A673 (cell line): ENCODE data around the gene YDJC. TPM values are rescaled to one million over a fixed set of nuclear protein-coding genes. Genes with fewer than 3 reads are reported as not detected.

Experiments used
- BruUV-seq: library from RNA; stranded (reverse); fragments of 400-500 nt; replicated peaks from 2 replicates; lab custom pipeline; 2021; lab: Mats Ljungman, UMichigan
- CTCF ChIA-PET: fragments of 300-600 bp; sonication (Branson Sonifier 250); formaldehyde crosslinking; loops from one replicate; lab custom pipeline; 2022; ENCODE audit warnings: antibody characterized with exemption; lab: Charles Lee
- POLR2A ChIA-PET: fragments of 300-600 bp; sonication (Branson Sonifier 250); formaldehyde crosslinking; loops from one replicate; lab custom pipeline; 2022; ENCODE audit warnings: antibody characterized with exemption; ENCODE audit not compliant: low non-redundant PET; lab: Charles Lee
- DNase-seq: peaks from one replicate; pipeline ENCODE4 v3.0.0-alpha.2; 2015; ENCODE audit warnings: low spot score
- H3K27ac ChIP-seq: fragments of 200-600 bp; sonication (generic); 2 replicates; pipeline ENCODE4 v1.5.1; 2016; ENCODE audit warnings: mixed run types, low read depth, mild to moderate bottlenecking, mixed read lengths, antibody characterized with exemption, low read length; ENCODE audit not compliant: poor library complexity, severe bottlenecking
- H3K27me3 ChIP-seq: fragments of 200-600 bp; sonication (generic); replicated peaks from 2 replicates; pipeline ENCODE4 v1.6.1; 2017; ENCODE audit warnings: mixed run types, low read depth, mild to moderate bottlenecking, mixed read lengths, antibody characterized with exemption, low read length; ENCODE audit not compliant: insufficient read depth, poor library complexity
- H3K36me3 ChIP-seq: fragments of 200-600 bp; sonication (generic); 2 replicates; pipeline ENCODE4 v1.6.1; 2016; ENCODE audit warnings: mixed run types, mild to moderate bottlenecking, mixed read lengths, antibody characterized with exemption, low read length; ENCODE audit not compliant: insufficient read depth, poor library complexity, severe bottlenecking
- H3K4me1 ChIP-seq: fragments of 200-600 bp; sonication (generic); 2 replicates; pipeline ENCODE4 v1.6.1; 2017; ENCODE audit warnings: mixed run types, mild to moderate bottlenecking, mixed read lengths, antibody characterized with exemption, low read length; ENCODE audit not compliant: insufficient read depth, poor library complexity, severe bottlenecking
- H3K4me3 ChIP-seq: fragments of 200-600 bp; sonication (generic); 2 replicates; pipeline ENCODE4 v1.5.1; 2016; ENCODE audit warnings: low read depth, mixed run types, mild to moderate bottlenecking, mixed read lengths, low read length; ENCODE audit not compliant: poor library complexity, severe bottlenecking
- H3K9me3 ChIP-seq: fragments of 200-600 bp; sonication (generic); 2 replicates; pipeline ENCODE4 v1.6.1; 2016; ENCODE audit warnings: mixed run types, low read depth, mild to moderate bottlenecking, mixed read lengths, antibody characterized with exemption, low read length; ENCODE audit not compliant: poor library complexity, severe bottlenecking
- EZH2 ChIP-seq: fragments of 200-600 bp; sonication (generic); IDR thresholded peaks from 2 replicates; pipeline ENCODE4 v1.6.1; 2017; ENCODE audit warnings: borderline replicate concordance, low read depth, mild to moderate bottlenecking, mixed read lengths, antibody characterized with exemption, low read length; ENCODE audit not compliant: poor library complexity, severe bottlenecking
- intact Hi-C: fragments of 100-400 bp; cut with micrococcal nuclease; formaldehyde crosslinking; loops from one replicate; pipeline ENCODE4 v1.10.0; 2022; ENCODE audit not compliant: unreplicated experiment
- total RNA-seq: library from RNA; stranded (reverse); gene quantifications from 2 replicates; pipeline ENCODE4 v1.2.3, GENCODE V29; 2021
- TF ChIP-seq, protein P1 (sequence below): fragments of 300-800, 200-600 bp; sonication (generic); conservative IDR thresholded peaks from 2 replicates; pipeline ENCODE4 v1.5.1; 2017; ENCODE audit warnings: low read depth, mild to moderate bottlenecking, antibody characterized with exemption, low read length, moderate library complexity, mixed read lengths

The YDJC gene
- total RNA-seq, 1 experiment from 2014 or later = 33.8 TPM

DNA sequence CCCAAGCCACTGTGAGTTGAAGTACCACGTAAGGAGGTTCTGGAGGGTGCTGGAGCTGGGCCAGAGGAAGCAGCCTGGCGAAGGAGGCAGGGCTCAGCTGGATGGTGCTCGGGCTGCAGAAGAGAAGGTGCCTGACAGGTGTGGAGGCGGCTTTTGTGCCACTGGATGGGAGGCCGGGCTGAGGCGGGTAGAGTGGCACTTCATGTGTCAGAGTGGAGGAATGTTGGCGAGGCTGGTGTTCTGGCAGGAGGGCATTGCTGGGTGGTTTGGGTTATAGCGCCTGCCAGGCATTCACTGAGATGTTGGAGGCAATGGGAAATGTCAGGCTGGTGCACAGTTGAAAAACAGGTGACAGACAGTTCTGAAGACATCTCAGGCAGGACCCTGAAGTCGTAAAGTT lies 38.1 kb downstream of the YDJC start:
- POLR2A ChIA-PET = no interaction called here
- no TSS peak for BruUV-seq
- no peaks in the 10 kb centered on the region for H3K9me3 ChIP-seq
- H3K4me1 ChIP-seq = no peaks in the 10 kb centered on the region
- H3K36me3 ChIP-seq = peaks cover 46% of the 10 kb centered on the region
- CTCF ChIA-PET = interaction anchor here (0.7 kb wide), 1 partner anchor 553 kb away, joined by 4 read pairs; no protein-coding TSS in a partner anchor
- H3K4me3 ChIP-seq = no peak overlapping the region
- TF ChIP-seq, protein P1, sequence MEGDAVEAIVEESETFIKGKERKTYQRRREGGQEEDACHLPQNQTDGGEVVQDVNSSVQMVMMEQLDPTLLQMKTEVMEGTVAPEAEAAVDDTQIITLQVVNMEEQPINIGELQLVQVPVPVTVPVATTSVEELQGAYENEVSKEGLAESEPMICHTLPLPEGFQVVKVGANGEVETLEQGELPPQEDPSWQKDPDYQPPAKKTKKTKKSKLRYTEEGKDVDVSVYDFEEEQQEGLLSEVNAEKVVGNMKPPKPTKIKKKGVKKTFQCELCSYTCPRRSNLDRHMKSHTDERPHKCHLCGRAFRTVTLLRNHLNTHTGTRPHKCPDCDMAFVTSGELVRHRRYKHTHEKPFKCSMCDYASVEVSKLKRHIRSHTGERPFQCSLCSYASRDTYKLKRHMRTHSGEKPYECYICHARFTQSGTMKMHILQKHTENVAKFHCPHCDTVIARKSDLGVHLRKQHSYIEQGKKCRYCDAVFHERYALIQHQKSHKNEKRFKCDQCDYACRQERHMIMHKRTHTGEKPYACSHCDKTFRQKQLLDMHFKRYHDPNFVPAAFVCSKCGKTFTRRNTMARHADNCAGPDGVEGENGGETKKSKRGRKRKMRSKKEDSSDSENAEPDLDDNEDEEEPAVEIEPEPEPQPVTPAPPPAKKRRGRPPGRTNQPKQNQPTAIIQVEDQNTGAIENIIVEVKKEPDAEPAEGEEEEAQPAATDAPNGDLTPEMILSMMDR = no peak
- TF ChIP-seq EZH2 = no peak
- H3K27ac ChIP-seq = no peak overlapping the region
- no peaks in the 10 kb centered on the region for H3K27me3 ChIP-seq
- intact Hi-C loops = no loop called here
- DNase-seq = no peak

DNA sequence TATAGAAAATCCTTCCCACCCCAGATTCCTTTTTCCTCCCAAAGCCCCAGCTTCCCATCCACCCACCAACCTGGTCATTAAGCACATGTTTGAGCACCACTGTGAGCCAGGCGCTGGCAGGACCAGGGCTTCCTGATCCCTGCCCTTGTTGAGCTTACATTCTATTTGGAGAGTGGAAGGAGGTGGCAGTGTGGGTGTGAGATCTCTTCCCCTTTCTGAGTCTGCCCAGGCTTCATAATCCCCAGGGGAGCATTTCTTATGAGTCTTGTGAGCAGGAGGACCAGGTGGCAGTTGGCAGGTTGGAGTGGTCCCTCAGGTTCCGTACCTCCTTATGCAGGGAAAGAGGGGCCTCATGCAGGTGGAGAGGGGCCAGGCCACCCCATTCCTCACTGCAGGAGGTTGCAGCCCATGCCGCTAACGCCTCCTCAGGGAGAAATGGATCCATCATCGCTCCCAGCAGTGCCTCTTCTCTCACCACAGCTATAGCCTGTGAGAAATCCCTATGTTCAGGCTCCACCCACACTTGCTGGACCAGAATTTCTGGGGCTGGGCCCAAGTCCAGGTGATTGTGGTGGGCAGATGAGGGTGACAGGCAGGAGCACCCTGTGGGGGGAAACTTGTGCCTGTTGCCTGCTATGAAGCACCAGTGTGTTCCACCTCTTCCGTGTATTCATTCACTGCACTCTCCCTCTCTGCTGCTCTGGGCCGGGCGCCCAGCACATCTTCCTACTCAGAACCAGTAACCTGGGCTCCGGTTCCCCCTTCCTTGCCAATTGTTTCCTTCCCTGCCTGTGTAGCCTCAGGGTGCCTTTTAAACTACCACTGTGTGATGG lies 38.8 kb downstream of the YDJC start:
- intact Hi-C loops = no loop called here
- no peaks in the 10 kb centered on the region for H3K4me1 ChIP-seq
- BruUV-seq = no TSS peak
- H3K27ac ChIP-seq = no peak overlapping the region
- H3K9me3 ChIP-seq = no peaks in the 10 kb centered on the region
- H3K27me3 ChIP-seq = no peaks in the 10 kb centered on the region
- H3K36me3 ChIP-seq = peaks cover 40% of the 10 kb centered on the region
- no peak overlapping the region for H3K4me3 ChIP-seq
- TF ChIP-seq, protein P1 = no peak
- no peak for TF ChIP-seq EZH2
- CTCF ChIA-PET = interaction anchor here (0.7 kb wide), 1 partner anchor 553 kb away, joined by 4 read pairs; no protein-coding TSS in a partner anchor
- DNase-seq = no peak
- POLR2A ChIA-PET = no interaction called here

DNA sequence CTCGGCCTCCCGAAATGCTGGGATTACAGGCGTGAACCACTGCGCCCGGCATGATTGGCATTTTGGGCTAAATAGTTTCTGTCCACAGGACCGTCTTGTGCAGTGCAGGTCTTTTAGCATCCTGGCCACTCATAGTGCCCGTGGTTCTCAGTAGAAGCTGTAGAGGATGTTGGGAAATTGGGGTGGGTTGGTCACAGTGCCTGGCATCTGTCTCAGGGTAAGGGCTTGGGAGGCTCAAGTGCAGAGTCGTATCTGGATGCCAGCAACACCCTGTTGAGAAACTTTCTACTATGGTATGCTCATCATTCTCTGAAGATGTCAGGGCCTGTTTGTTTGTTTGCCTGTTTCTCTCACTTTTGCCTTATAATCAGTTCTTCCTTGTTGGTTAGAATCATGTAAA lies 40.4 kb downstream of the YDJC start:
- no peak for DNase-seq
- ChIA-PET CTCF (no interaction called here), POLR2A (no interaction called here)
- peaks cover 23% of the 10 kb centered on the region for H3K36me3 ChIP-seq
- H3K9me3 ChIP-seq = no peaks in the 10 kb centered on the region
- TF ChIP-seq, protein P1 = no peak
- no peak for TF ChIP-seq EZH2
- BruUV-seq = no TSS peak
- no peak overlapping the region for H3K27ac ChIP-seq
- intact Hi-C loops = loop anchor here (5.0 kb wide), 1 partner anchor 38 kb away; no protein-coding TSS in a partner anchor
- no peaks in the 10 kb centered on the region for H3K4me1 ChIP-seq
- H3K4me3 ChIP-seq = no peak overlapping the region
- H3K27me3 ChIP-seq = no peaks in the 10 kb centered on the region
